CD8-positive, alpha-beta memory T cell (primary cell): ENCODE measurements around the gene PC. TPM values are rescaled to one million over a fixed set of nuclear protein-coding genes. Genes with fewer than 3 reads are reported as not detected.
"Not testable (repeated sequence)": the region's sequence is repeated elsewhere in the genome, so short reads cannot be mapped to it uniquely, and the experiment has no call there.

Experiments used
- CTCF ChIA-PET: fragments of 350-600 bp; sonication (Branson Sonifier 250); formaldehyde crosslinking; loops from one replicate; lab custom pipeline; 2021; ENCODE audit warnings: antibody characterized with exemption; lab: Charles Lee
- POLR2A ChIA-PET: fragments of 350-600 bp; sonication (Branson Sonifier 250); formaldehyde crosslinking; loops from one replicate; lab custom pipeline; 2021; ENCODE audit warnings: antibody characterized with exemption; lab: Charles Lee
- DNase-seq, 5 donors: peaks; one replicate each; pipeline versions ENCODE4 v3.0.0 to v3.0.0-alpha.2; 2020 to 2022; ENCODE audit warnings: mixed read lengths in 1 of 5
- H3K27ac ChIP-seq: one replicate; pipeline ENCODE4 v1.7.0; 2013; ENCODE audit warnings: low read depth, mild to moderate bottlenecking, low read length, moderate library complexity
- H3K27me3 ChIP-seq: 2 replicates; pipeline ENCODE4 v1.7.0; 2013; ENCODE audit warnings: low read length, mild to moderate bottlenecking; ENCODE audit not compliant: insufficient read depth, poor library complexity, severe bottlenecking
- H3K36me3 ChIP-seq: 2 replicates; pipeline ENCODE4 v1.7.0; 2013; ENCODE audit warnings: mild to moderate bottlenecking, low read length, moderate library complexity; ENCODE audit not compliant: insufficient read depth
- H3K4me1 ChIP-seq: 2 replicates; pipeline ENCODE4 v1.7.0; 2013; ENCODE audit warnings: mild to moderate bottlenecking, low read length, moderate library complexity; ENCODE audit not compliant: insufficient read depth
- H3K4me3 ChIP-seq: 2 replicates; pipeline ENCODE4 v1.7.0; 2013; ENCODE audit warnings: mild to moderate bottlenecking, low read length
- H3K9me3 ChIP-seq: 2 replicates; pipeline ENCODE4 v1.7.0; 2013; ENCODE audit warnings: mild to moderate bottlenecking, low read length
- H3K27ac Mint-ChIP-seq, 8 donors: one replicate each; pipeline ENCODE4 v1.8.0; 2020 to 2021; ENCODE audit warnings: mixed read lengths in 8 of 8, mild to moderate bottlenecking in 6 of 8, inconsistent platforms in 3 of 8, moderate library complexity in 3 of 8
- H3K27me3 Mint-ChIP-seq, 2 donors: one replicate each; pipeline ENCODE4 v1.8.0; 2020 to 2021; ENCODE audit warnings: mixed read lengths in 2 of 2, mild to moderate bottlenecking in 1 of 2, moderate library complexity in 1 of 2
- H3K36me3 Mint-ChIP-seq, 3 donors: one replicate each; pipeline ENCODE4 v1.8.0; 2020 to 2021; ENCODE audit warnings: mixed read lengths in 3 of 3, inconsistent platforms in 1 of 3, mild to moderate bottlenecking in 1 of 3
- H3K4me1 Mint-ChIP-seq, 3 donors: one replicate each; pipeline ENCODE4 v1.8.0; 2020 to 2021; ENCODE audit warnings: mixed read lengths in 3 of 3, inconsistent platforms in 1 of 3, mild to moderate bottlenecking in 1 of 3
- H3K4me3 Mint-ChIP-seq, 7 donors: one replicate each; pipeline ENCODE4 v1.8.0; 2020 to 2021; ENCODE audit warnings: mixed read lengths in 7 of 7, mild to moderate bottlenecking in 6 of 7, moderate library complexity in 4 of 7, inconsistent platforms in 2 of 7
- H3K9me3 Mint-ChIP-seq, 5 donors: one replicate each; pipeline ENCODE4 v1.8.0; 2020 to 2022; ENCODE audit warnings: mixed read lengths in 5 of 5, mild to moderate bottlenecking in 3 of 5, moderate library complexity in 2 of 5, inconsistent platforms in 1 of 5
- polyA plus RNA-seq: library from polyadenylated mRNA; unstranded; fragments of 300-500 nt; fragmentation: Illumina TruSeq; gene quantifications from one replicate; pipeline ENCODE4 v1.2.3, GENCODE V29; 2021
- total RNA-seq, 2 experiments: library from RNA; stranded (reverse); gene quantifications; one replicate each; pipeline ENCODE4 v1.2.3, GENCODE V29; 2021

The PC gene
- total and polyA plus RNA-seq, 3 experiments from 2014 or later = 6.6 to 9.6 (median 8.9) TPM

DNA sequence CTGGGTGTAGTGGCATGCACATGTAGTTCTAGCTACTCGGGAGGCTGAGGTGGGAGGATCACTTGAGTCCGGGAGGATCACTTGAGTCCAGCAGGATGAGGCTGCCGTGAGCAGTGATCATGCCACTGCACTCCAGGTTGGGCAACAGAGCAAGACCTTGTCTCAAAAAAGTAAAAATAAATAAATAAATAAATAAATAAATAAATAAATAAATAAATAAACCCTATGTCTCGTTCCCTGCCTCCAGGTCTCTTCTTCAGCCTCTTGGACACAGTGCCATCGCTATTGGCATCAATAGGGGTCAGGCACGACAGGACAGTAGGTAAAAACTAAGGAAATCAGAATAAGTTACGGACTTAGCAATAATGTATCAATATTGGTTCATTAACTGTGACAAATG is 41.4 kb upstream of the PC start:
- no peak overlapping the region for H3K4me3 Mint-ChIP-seq
- peaks cover 8 to 13% of the 10 kb centered on the region in 2 donors for H3K27me3 Mint-ChIP-seq
- H3K27me3 ChIP-seq = no peaks in the 10 kb centered on the region
- H3K4me1 ChIP-seq = no peaks in the 10 kb centered on the region
- no peaks in the 10 kb centered on the region for H3K9me3 Mint-ChIP-seq
- no peak for DNase-seq
- H3K36me3 Mint-ChIP-seq = no peaks in the 10 kb centered on the region
- no peaks in the 10 kb centered on the region for H3K36me3 ChIP-seq
- ChIA-PET POLR2A (no interaction called here), CTCF (no interaction called here)
- no peak overlapping the region for H3K27ac Mint-ChIP-seq
- no peak overlapping the region for H3K4me3 ChIP-seq
- no peaks in the 10 kb centered on the region for H3K4me1 Mint-ChIP-seq
- H3K9me3 ChIP-seq = no peaks in the 10 kb centered on the region
- no peak overlapping the region for H3K27ac ChIP-seq

- Histone ChIP-seq H3K27me3 (no peaks in the 10 kb centered on the region), H3K4me1 (no peaks in the 10 kb centered on the region), H3K4me3 (no peak overlapping the region), H3K36me3 (no peaks in the 10 kb centered on the region), H3K9me3 (no peaks in the 10 kb centered on the region), H3K27ac (no peak overlapping the region)
- Mint-ChIP-seq H3K4me3 (no peak overlapping the region), H3K36me3 (no peaks in the 10 kb centered on the region), H3K9me3 (no peaks in the 10 kb centered on the region), H3K27me3 (peaks cover 8 to 24% of the 10 kb centered on the region in 2 donors), H3K4me1 (no peaks in the 10 kb centered on the region), H3K27ac (no peak overlapping the region)
- DNase-seq = no peak
- CTCF ChIA-PET = no interaction called here
- POLR2A ChIA-PET = no interaction called here
These were observed 38.6 kb upstream of the PC start for GRCh38 chr11:66996609-66997273.

GRCh38 chr11:66992041-66992440 is 33.9 kb upstream of the PC start:
- H3K4me1 Mint-ChIP-seq = no peaks in the 10 kb centered on the region
- H3K36me3 ChIP-seq = no peaks in the 10 kb centered on the region
- no peaks in the 10 kb centered on the region for H3K9me3 Mint-ChIP-seq
- H3K27ac ChIP-seq = no peak overlapping the region
- no peak overlapping the region for H3K27ac Mint-ChIP-seq
- H3K9me3 ChIP-seq = no peaks in the 10 kb centered on the region
- H3K4me1 ChIP-seq = no peaks in the 10 kb centered on the region
- H3K36me3 Mint-ChIP-seq = no peaks in the 10 kb centered on the region
- peaks cover 12 to 25% of the 10 kb centered on the region in 2 donors for H3K27me3 Mint-ChIP-seq
- H3K4me3 ChIP-seq = no peak overlapping the region
- DNase-seq = no peak
- ChIA-PET POLR2A (interaction anchor here (0.6 kb wide), 1 partner anchor 347 kb away, joined by 4 read pairs; no protein-coding TSS in a partner anchor), CTCF (no interaction called here)
- no peak overlapping the region for H3K4me3 Mint-ChIP-seq
- H3K27me3 ChIP-seq = no peaks in the 10 kb centered on the region

GRCh38 chr11:66989360-66989759 is 31.2 kb upstream of the PC start:
- H3K9me3 Mint-ChIP-seq, CTCF ChIA-PET, POLR2A ChIA-PET, H3K27ac Mint-ChIP-seq, H3K36me3 ChIP-seq, H3K4me3 Mint-ChIP-seq, H3K4me1 Mint-ChIP-seq, H3K27me3 ChIP-seq, H3K4me1 ChIP-seq, DNase-seq, H3K36me3 Mint-ChIP-seq, H3K9me3 ChIP-seq, H3K27ac ChIP-seq, H3K4me3 ChIP-seq: not testable (repeated sequence)
- peaks cover 7 to 25% of the 10 kb centered on the region in 2 donors for H3K27me3 Mint-ChIP-seq

- H3K36me3 Mint-ChIP-seq, H3K36me3 ChIP-seq, CTCF ChIA-PET, H3K4me1 Mint-ChIP-seq, DNase-seq, H3K27ac ChIP-seq, H3K27me3 ChIP-seq, H3K4me3 Mint-ChIP-seq, H3K4me1 ChIP-seq, POLR2A ChIA-PET, H3K9me3 Mint-ChIP-seq, H3K9me3 ChIP-seq, H3K27ac Mint-ChIP-seq, H3K4me3 ChIP-seq: not testable (repeated sequence)
- peaks cover 7 to 25% of the 10 kb centered on the region in 2 donors for H3K27me3 Mint-ChIP-seq
These were observed 30.6 kb upstream of the PC start for GRCh38 chr11:66988741-66989140.

GRCh38 chr11:66987924-66988637 is 29.9 kb upstream of the PC start:
- H3K4me3 Mint-ChIP-seq = no peak overlapping the region
- POLR2A ChIA-PET = no interaction called here
- no peaks in the 10 kb centered on the region for H3K36me3 ChIP-seq
- H3K27me3 ChIP-seq = no peaks in the 10 kb centered on the region
- H3K9me3 Mint-ChIP-seq = no peaks in the 10 kb centered on the region
- H3K36me3 Mint-ChIP-seq = no peaks in the 10 kb centered on the region
- no peak for DNase-seq
- CTCF ChIA-PET = no interaction called here
- no peaks in the 10 kb centered on the region for H3K9me3 ChIP-seq
- no peak overlapping the region for H3K4me3 ChIP-seq
- no peaks in the 10 kb centered on the region for H3K4me1 Mint-ChIP-seq
- peak overlapping the region in 3 of 8 donors; percentile 14 to 88 (median 27) for H3K27ac Mint-ChIP-seq
- H3K27ac ChIP-seq = no peak overlapping the region
- H3K4me1 ChIP-seq = no peaks in the 10 kb centered on the region
- H3K27me3 Mint-ChIP-seq = peaks cover 7 to 20% of the 10 kb centered on the region in 2 donors

GRCh38 chr11:66987158-66987620 is 29.0 kb upstream of the PC start:
- no peak for DNase-seq
- Histone ChIP-seq H3K9me3 (no peaks in the 10 kb centered on the region), H3K4me3 (no peak overlapping the region), H3K27ac (no peak overlapping the region), H3K4me1 (no peaks in the 10 kb centered on the region), H3K36me3 (no peaks in the 10 kb centered on the region), H3K27me3 (no peaks in the 10 kb centered on the region)
- ChIA-PET CTCF (no interaction called here), POLR2A (no interaction called here)
- Mint-ChIP-seq H3K27me3 (peaks cover 7 to 19% of the 10 kb centered on the region in 2 donors), H3K36me3 (peaks cover 0 to 3% (median 2%) of the 10 kb centered on the region in 3 donors), H3K4me3 (no peak overlapping the region), H3K9me3 (no peaks in the 10 kb centered on the region), H3K4me1 (peaks cover 2 to 3% (median 2%) of the 10 kb centered on the region in 3 donors), H3K27ac (peak overlapping the region in 1 of 8 donors; percentile 27)

- Histone ChIP-seq H3K4me1 (no peaks in the 10 kb centered on the region), H3K27me3 (no peaks in the 10 kb centered on the region), H3K36me3 (no peaks in the 10 kb centered on the region), H3K4me3 (no peak overlapping the region), H3K27ac (no peak overlapping the region), H3K9me3 (no peaks in the 10 kb centered on the region)
- peaks cover 7 to 14% of the 10 kb centered on the region in 2 donors for H3K27me3 Mint-ChIP-seq
- POLR2A ChIA-PET = no interaction called here
- H3K27ac Mint-ChIP-seq = peak overlapping the region in 3 of 8 donors; percentile 47 to 72 (median 63)
- peaks cover 0 to 3% (median 3%) of the 10 kb centered on the region in 3 donors for H3K36me3 Mint-ChIP-seq
- DNase-seq = no peak
- CTCF ChIA-PET = no interaction called here
- H3K9me3 Mint-ChIP-seq = no peaks in the 10 kb centered on the region
- no peak overlapping the region for H3K4me3 Mint-ChIP-seq
- peaks cover 3 to 6% (median 5%) of the 10 kb centered on the region in 3 donors for H3K4me1 Mint-ChIP-seq
These were observed 28.0 kb upstream of the PC start for GRCh38 chr11:66986178-66986545.
